Measurements from ENCODE around the gene ADARB2.

ADARB2 gene

DNA sequence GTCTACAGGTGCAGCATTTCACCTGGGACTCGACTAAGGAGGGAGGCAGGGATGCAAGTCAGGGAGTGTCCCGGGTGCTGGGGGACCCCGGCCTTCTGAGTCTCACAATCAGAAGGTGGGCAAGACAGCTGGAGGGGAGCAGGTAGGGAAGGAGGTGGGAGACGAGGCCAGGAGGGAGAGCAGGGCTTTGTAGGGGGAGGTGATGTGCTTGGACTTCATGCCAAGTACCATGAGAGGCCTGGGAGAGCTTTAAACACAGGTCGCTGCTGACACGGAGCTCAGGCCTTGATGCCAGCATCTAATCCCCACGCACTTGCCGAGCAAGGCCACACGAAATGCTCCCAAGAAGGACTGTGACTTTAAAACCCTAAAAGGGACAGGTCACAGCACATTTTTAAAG, 244.7 kb downstream of the ADARB2 start:
- DNase-seq (ENCODE audit: low read depth) = no peak

DNA sequence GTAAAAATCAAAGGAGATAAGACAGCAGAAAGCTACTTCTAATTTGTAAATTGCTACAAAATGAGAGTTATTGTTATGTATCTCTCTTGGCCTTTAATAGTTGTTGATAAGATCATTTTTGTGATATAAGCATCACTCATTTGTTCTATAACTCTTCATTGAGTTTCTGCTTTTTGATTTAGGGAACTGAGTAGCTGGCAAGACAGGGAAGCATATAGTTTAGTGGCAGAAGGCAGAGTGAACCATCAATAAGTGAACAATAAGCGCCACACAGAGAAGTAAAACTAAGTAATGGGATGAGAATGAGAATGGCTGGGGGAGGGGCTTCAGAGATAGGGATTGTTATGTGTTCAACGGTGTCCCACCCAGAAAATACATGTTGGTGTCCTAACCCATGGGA, 245.4 kb downstream of the ADARB2 start:
- no peak for DNase-seq (ENCODE audit: low read depth)

DNA sequence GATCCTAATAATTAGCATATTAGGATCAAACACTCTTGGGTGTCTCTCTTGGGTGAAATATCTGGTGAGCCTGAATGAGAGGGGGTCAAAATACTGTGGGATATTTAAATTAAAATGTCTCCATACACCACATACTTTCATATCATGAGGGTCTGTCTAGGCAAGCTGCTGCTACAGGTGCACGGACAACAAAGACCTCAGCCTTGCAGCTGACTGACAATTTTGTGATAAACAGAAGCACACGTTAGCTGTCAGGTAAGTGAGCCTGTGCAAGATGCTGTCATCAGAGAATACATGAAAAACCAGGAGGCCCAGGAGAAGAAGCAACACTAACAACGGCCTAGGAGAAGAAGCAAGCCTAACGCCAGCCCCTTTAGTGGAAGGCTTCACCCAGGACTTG, 247.5 kb downstream of the ADARB2 start:
- DNase-seq (ENCODE audit: low read depth) = no peak

DNA sequence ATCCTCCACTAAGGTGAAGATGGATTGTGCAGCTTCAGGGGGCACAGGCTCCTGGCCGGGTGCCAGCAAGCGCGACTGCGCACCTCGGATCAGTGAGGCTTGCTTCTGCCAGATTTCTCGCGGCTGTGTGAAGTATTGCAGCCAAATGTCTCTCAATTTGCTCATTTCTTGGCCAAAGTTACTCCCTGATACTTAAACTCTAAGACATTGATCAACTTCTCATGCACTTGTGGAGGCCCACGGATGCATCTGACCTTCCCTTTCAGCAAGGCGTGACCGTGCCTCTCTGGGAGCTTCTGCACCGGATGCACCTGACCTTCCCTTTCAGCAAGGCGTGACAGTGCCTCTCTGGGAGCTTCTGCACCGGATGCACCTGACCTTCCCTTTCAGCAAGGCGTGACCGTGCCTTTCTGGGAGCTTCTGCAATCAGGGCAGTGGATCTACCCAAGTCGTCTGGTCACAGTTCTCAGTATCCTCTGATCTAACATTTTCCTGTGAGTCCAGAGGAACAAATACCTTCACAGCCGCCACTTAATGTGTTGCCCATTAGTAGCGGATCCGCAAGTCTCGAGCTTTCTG, 248.3 kb downstream of the ADARB2 start:
- DNase-seq (ENCODE audit: low read depth) = no peak

DNA sequence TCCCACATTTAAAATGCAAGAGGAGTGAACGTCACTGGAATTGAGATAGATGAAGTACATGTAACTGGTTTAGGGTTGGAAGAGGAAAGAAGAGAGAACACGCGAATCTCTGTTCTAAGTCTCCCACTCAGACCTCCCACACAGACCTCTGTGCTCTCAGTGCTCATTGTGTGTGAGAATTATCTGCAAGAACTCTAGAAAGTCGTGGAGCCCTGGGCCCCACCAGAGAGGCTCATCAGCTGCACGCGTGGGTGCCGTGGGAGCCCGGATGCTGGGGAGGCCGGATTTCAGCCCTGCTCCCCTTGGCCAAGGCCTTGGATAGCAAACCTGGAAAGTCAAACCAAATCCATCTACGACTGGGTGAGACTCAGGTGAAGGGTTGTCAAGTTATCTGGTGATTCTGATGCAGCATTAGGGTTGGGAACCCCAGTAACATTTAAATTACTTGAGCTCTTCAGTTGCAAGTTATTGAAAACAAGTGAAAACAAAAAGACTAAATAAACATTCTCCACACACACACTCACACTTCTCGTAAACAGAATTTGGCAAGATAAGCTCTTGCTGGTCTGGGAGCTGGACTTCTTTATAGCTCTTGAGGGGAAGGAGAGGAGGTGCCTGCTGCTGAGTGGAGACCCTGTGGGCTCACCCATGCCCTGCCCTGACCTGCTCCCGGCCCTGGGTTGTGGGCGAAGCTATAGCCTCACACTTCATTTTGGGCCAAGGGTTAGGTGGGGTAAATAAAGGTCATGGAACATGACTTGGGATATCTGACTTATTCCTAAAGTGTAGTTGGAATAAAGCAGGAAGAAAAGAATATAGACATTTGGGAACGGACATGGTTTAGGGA, 250.3 kb downstream of the ADARB2 start:
- no peak for DNase-seq (ENCODE audit: low read depth)

DNA sequence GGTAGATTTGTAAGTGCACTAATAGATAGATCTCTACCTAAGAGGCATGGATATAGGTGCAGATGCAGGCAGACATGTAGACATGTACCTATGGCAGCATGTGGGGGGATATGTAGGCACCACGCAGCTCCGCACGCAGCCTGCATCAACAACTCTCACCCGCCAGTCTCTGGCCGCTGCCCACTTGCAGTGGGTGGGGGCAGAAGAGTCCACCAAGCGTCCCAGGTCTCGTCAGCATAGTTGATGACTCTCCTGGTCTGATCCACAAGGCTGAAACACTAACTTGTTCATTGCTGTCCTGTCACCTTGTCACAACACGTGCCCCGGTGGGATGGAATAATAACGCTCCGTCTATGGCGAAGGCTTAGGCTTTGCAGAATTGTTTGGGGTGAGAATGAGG, 252.0 kb downstream of the ADARB2 start:
- DNase-seq (ENCODE audit: low read depth) = no peak

DNA sequence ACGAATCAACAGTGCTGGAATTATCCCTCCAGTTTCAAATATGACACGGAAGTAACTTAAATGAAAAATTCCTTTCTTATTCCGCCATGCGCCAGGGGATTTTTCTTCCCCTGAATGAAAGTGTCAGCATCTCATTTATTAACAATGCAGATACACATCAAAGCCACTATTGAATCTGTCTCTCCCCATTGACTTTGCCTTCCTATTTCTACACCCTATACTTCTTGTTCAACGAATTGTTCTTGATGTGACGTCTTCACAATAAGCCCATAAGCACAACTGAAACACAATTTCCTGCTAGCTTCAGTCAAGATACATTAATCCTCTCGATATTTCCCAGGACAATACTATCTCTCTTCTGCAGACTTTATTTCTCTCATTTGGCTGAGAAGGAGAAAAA, 253.5 kb downstream of the ADARB2 start:
- no peak for DNase-seq (ENCODE audit: low read depth)

DNA sequence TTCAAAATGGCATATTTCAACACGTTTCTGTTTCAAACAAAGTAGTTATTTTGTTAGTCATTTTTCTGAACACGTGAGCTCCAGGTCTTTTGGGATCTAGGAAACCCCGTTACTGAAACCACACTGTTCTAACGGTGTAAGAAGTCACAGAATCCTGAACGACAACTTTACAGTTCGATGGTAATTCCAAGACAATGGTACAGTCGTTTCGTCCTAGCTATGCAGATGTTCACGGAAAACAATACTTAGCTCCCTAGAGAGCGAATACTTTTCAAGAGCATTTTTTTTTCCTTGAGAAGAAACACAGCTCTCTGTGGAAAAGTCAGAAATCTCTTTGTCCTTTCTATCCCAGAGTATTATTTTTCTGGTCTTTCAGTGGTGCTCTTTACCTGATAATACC, 254.1 kb downstream of the ADARB2 start:
- no peak for DNase-seq (ENCODE audit: low read depth)

DNA sequence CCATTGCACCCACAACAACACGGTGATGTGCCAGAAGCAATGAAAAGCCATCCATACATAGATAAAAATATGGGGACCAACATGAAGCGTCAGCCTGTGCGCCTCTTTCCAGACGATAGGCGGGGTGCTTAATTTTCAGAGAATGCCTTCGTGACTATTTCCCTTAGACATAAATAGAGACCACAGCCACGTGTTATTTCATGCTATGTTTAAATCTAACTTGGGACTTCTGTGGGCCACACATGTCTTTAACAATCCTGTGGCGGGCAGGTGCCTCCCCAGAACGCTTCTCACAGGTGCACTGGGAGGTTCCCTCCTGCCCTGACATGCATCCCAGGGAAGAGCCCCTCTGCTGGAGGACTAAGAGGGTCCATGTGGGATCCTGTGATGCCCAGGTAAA, 259.7 kb downstream of the ADARB2 start:
- no peak for DNase-seq (ENCODE audit: low read depth)

DNA sequence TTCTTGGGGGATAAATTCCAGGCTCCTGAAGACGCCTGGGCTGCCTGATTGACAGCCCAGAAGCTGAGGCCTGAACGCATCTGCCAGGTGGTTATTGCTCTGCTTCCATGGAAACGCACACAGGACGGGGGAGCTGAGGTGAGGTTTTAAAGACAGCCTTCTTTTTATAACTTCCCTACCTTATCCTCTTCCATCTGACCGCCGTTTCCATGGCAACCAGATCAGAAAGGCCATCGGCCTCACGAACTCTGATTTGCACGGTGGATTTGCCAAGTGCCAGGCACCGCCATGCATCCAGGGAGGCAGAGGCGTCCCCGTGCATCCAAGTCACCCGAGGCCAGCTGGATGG, 260.9 kb downstream of the ADARB2 start:
- no peak for DNase-seq (ENCODE audit: low read depth)

DNA sequence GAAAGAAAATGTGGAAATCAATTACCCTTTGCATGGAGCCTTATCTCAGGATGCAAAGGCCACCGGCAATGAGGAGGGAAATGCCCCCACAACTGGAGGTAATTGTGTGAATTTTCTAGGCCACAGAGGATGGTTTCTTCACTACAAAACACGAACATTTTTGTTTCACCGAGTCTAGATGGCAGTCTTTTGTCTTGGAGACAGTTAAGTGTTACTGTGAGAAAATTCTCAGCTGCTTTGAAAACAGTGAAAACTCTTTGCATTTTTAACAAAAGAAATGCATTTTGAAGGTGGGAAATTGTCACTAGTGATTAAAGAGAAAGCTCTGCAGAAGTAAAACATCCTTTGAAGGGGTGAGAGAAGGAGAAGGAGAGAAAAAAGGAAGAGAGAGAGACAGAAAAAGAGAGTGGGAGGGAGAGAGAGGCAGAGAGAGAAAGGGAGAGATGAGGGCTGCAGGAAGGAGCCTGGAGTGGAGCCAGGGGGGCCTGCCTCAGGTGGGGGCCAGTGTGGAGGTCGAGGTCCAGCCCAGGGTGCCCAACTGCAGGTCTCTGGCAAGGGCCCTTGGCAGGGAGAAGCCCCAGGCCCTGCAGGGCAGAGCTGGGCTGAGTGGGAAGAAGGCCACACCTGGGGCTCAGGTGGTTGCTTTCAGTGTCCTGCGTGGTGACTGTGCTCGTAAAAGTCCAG, 261.4 kb downstream of the ADARB2 start:
- no peak for DNase-seq (ENCODE audit: low read depth)

DNA sequence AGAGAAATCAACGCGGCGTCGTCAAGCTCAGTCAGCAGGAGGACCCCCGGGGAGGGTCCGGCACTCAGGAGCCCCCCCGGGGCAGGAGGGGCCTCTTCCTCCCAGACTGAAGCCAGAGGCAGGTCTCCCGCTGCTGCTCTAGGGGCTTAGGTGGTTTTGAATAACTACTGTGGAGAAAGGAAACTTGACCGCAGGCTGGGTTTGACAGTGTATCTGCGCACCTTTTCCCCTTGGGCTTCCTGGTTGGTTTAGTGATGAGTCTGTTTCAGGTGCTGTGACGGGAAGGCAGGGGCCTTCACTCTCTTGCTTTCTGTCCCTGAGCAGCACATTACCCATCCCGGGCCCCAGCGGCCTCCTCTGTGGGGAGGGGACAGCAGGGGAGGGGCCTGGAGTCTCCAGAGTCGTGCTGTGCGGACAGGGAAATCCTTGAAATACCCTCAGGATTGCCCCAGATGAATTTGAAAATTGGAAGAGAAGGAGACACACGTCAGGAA, 262.2 kb downstream of the ADARB2 start:
- DNase-seq (ENCODE audit: low read depth) = no peak

DNA sequence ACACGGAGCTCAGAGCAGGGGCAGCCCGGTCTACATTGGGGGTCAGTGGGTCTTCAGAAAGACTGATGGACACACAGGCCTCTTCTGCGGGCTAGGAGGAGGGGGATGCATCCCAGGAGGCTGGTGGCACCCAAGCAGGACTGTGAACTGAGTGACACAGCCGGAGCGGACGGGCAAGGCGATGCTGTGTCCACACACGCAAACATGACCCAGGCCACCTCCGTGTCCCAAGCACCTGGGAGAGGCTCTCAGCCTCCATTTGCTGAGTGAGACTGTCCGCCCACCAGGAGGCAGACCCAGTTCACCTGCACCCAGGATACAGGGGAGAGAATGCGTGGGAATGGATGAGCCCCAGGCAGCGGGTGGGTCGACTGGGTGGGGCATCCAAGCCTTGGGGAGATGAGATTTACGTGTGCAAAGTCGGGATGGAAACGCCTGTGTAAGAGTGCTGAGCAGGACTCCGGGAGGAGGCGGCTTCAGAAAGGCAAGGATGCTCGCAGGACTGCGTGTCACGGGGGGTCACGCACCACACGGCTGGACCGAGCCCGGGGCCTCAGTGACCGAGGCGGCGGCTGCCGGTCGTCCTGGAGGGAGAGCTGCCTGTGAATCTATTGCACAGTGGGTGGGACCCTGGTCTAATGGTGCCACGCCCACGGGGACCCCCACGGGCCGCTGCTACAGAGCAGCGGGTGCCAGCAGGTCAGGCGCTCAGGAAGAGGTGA, 262.8 kb downstream of the ADARB2 start:
- no peak for DNase-seq (ENCODE audit: low read depth)

DNA sequence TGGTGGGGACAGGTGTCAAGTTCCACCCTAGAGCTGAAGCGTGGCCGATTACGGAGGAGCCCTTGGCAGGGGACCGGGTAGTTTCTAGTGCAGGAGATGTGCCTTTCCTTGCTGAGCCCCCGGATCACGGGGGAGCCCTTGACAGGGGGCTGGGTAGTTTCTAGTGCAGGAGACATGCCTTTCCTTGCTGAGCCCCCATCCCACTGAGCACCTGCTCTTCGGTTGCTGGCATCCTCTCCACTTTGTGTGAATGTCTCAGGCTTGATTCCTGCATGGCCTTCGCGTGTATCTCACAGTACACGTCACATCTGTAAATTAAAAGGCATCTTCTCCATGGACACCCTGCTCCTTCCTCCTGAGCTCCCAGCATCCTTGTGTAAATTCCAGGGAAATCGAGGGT, 263.5 kb downstream of the ADARB2 start:
- DNase-seq (ENCODE audit: low read depth) = no peak

DNA sequence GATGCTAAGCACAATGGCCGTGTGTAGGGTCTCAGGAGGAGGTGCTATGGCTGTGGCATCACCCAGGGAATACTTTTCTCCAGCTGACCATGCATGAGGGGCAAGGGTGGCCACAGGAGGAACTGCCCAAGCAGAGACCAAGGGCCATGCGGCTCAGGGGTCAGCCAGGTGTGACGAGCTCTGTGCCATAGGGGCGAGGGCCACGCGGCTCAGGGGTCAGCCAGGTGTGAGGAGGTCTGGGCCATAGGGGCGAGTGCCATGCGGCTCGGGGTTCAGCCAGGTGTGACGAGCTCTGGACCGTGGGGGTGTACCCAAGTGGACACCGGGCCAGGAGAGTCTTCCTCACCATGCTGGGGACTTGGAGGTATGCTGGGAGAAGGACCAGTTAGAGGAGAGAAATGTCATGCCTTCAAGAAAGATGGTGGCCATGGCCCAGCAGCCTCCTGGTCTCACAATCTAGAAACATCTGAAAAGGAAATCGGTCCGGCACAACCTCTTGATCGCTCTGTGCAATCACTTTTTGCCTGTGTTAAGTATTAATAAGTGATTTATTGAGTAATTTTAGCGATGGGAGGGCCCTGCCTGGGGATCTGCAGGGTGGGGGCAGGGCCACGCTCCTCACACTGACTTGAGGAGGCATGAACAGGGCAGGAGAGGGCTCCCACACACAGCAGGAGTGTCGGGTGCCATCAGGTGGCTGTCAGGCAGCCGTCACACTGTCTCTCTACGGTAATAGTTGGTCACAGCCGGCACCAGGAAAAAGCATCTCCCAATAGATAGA, 265.0 kb downstream of the ADARB2 start:
- no peak for DNase-seq (ENCODE audit: low read depth)

DNA sequence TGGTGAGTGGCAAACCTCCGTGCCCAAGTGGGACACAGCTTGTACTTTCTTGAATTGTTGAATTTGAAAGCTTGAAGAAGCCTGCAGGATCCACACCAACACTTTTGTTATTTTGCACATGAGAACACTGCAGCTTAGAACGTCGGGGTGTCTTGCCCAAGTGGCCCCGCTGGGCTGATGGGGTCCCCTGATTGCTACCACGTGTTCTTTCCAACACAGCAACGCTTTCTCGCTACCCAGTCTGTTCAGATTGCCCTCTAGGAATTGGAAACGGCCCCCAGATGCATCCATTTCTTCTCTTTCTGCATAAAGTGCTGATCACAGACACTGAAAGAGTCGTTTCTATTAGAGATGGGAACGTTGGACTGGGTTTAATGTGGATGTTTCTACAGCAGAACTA, 268.5 kb downstream of the ADARB2 start:
- no peak for DNase-seq (ENCODE audit: low read depth)

DNA sequence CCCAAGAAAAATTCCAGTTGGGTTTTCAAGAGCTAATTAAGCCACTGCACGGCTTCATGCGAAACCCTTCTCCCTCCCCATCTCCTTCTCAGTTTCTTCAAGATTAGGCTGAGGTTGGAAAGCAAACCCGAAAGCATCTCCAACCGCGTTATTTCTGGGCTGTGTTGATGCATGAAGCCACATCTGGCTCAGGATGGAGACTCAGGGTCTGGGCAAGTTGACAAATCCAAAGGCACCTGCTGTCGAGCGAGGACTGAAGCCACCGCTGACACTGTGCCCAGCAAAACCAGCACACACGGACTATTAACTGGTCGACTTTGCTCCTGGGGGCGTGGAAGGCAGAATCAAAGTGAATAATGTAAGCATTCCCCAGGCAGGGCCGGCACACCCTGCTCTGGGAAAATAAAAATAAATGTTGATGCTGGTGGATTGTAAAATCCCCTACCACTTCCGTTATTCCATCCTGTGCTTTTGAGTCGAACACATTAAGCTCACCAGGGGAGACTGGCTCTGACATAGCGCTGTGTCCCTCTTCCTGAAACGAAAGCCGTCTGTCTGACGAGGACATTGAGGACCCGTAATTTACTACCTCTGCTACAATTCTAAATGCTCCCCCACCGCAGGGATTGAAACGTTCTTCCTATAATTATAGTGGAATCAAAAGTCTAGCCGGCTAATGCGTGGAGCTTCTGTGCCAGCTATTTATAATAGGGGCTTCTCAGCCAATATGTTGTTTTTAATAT, 269.8 kb downstream of the ADARB2 start:
- no peak for DNase-seq (ENCODE audit: low read depth)

DNA sequence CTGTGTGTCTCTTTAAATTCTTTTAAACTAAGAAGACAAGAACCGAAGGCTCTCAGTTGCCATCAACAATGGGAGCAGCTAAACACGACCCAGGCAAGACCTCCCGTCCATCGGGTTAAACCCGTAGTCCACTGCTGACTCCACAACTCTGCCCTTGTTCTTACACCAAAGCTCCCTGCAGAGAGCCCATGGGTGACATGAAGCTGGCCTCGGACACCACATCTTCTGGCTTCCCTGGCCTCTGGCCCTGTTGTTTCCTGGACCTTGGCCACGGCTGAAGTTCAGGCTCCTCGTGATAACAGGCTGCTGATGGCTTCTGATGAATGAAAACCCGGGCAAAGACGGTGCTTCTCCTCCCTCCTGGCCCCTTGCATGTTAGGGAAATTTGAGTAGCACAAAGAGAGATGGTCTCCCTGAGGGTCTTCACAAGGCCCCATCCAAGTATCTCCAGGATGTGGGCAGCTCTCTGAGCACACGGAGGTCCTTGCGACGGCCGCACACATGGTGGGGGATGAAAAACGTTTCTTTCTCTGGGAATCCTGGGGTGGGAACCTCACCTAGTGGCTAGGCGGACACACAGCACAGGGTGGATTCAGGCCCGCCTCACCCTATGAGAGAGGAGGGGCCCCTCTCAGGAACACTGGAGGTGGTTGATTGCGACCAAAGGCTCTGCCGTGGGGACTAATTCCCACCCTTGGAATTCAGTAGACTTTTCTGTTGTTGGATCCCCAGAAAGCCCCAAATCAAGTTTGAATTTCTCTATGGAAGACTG, 271.1 kb downstream of the ADARB2 start:
- no peak for DNase-seq (ENCODE audit: low read depth)

DNA sequence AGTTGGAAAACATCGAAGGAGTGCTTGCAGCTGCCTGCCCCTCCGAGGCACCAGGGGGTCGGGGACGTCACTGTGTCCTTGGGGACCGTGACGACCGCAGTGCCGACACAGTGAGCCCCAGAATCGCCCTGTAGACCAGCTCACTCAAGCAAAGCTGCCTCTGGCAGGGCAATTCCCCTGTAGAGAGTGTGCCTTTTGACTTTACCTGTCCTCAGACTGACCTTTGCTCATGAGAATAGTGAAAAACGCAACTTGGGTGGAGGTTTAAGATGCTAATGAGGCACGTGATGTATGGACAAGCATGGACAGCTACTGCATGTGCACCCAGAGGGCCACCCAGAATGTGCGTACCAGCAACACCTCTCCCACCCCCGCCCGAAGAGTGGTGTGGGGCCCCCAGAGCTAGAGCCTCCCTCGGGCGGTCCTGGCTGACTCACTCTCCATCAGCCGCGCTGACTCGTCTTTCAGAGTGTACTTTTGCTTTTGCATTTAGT, 271.9 kb downstream of the ADARB2 start:
- DNase-seq (ENCODE audit: low read depth) = no peak

DNA sequence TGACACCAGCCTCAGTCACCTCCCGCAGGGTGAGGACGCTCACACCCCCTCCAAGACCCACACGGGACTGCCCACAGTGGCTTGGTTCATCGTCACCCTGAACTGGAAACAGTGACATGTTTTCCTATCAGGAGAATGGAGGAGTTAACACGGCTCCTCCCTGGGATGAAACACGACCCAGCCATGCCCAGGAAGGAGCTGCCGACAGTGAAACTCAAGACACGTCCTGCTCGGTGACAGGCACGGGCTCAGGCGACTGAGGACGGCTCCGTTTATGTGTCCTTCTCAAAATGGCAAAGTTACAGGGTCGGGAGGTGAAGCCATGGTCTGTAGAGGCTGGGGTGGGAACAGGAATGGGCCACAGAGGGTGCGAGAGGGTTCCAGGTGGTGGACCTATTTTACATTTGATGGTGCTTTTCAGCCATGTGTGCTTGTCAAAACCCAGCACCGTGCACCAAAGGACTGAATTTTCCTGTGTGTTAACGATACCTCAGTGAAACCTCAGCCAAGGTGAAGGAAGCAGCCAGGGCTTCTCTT, 272.4 kb downstream of the ADARB2 start:
- no peak for DNase-seq (ENCODE audit: low read depth)

Measured in activated gamma-delta T cell treated with anti-CD3 and anti-CD28 coated beads, Interleukin-2, amount 50 U/mL, for 16 hours (primary cell).